ENCODE results near the gene RNF44.

RNF44 gene

GRCh38 chr5:176525677-176526076 lies 11.5 kb downstream of the RNF44 start:
- Histone ChIP-seq H3K27me3 (ENCODE audit: insufficient read depth, low read length, poor library complexity) (no peaks in the 10 kb centered on the region), H3K79me2 (ENCODE audit: insufficient read depth, low read length) (no peaks in the 10 kb centered on the region), H2AFZ (ENCODE audit: low read depth, low read length) (no peak overlapping the region), H3K9me3 (ENCODE audit: insufficient read depth, low read length, severe bottlenecking) (no peaks in the 10 kb centered on the region), H3K4me2 (ENCODE audit: insufficient read depth, low read length) (no peak overlapping the region), H3K27ac (ENCODE audit: low read length) (no peak overlapping the region), H3K9ac (ENCODE audit: low read depth, low read length) (no peak overlapping the region), H3K36me3 (ENCODE audit: insufficient read depth, low read length) (peaks cover 33% of the 10 kb centered on the region), H3K4me3 (ENCODE audit: low read depth in 1 of 2, low read length in 2 of 2) (no peak overlapping the region), H4K20me1 (ENCODE audit: insufficient read depth, low read length) (peaks cover 19% of the 10 kb centered on the region), H3K4me1 (ENCODE audit: insufficient read depth, low read length) (peaks cover 9% of the 10 kb centered on the region)
- no peak for DNase-seq
- ATAC-seq (ENCODE audit: insufficient read depth, low read depth) = no peak
- no peak for TF ChIP-seq EZH2 (IDR thresholded peaks at IDR 0.05; ENCODE audit: borderline replicate concordance, low read depth, low read length, severe bottlenecking)
- TF ChIP-seq, protein P1, sequence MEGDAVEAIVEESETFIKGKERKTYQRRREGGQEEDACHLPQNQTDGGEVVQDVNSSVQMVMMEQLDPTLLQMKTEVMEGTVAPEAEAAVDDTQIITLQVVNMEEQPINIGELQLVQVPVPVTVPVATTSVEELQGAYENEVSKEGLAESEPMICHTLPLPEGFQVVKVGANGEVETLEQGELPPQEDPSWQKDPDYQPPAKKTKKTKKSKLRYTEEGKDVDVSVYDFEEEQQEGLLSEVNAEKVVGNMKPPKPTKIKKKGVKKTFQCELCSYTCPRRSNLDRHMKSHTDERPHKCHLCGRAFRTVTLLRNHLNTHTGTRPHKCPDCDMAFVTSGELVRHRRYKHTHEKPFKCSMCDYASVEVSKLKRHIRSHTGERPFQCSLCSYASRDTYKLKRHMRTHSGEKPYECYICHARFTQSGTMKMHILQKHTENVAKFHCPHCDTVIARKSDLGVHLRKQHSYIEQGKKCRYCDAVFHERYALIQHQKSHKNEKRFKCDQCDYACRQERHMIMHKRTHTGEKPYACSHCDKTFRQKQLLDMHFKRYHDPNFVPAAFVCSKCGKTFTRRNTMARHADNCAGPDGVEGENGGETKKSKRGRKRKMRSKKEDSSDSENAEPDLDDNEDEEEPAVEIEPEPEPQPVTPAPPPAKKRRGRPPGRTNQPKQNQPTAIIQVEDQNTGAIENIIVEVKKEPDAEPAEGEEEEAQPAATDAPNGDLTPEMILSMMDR (IDR thresholded peaks at IDR 0.05; ENCODE audit: borderline replicate concordance, extremely low read depth, low read length, poor library complexity, severe bottlenecking) = no peak

DNA sequence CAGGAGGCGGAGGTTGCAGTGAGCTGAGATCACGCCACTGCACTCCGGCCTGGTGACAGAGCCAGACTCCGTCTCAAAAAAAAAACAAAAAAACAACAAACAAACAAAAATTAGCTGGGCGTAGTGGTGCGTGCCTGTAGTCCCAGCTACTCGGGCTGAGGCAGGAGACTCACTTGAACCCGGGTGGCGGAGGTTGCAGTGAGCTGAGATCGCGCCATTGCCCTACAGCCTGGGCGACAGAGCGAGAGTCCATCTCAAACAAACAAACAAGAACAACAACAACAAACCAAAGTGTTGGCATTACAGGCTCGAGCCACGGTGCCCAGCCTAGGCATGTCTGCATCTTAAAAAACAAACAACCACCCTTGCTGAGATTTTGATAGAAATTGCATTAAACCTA lies 12.2 kb downstream of the RNF44 start:
- ATAC-seq (ENCODE audit: insufficient read depth, low read depth) = no peak
- peaks cover 15% of the 10 kb centered on the region for H4K20me1 ChIP-seq (ENCODE audit: insufficient read depth, low read length)
- H3K9ac ChIP-seq (ENCODE audit: low read depth, low read length) = no peak overlapping the region
- DNase-seq = no peak
- H3K4me2 ChIP-seq (ENCODE audit: insufficient read depth, low read length) = no peak overlapping the region
- H3K4me1 ChIP-seq (ENCODE audit: insufficient read depth, low read length) = peaks cover 6% of the 10 kb centered on the region
- TF ChIP-seq, protein P1 (IDR thresholded peaks at IDR 0.05; ENCODE audit: borderline replicate concordance, extremely low read depth, low read length, poor library complexity, severe bottlenecking) = no peak
- TF ChIP-seq EZH2 (IDR thresholded peaks at IDR 0.05; ENCODE audit: borderline replicate concordance, low read depth, low read length, severe bottlenecking) = no peak
- no peak overlapping the region for H3K4me3 ChIP-seq (ENCODE audit: low read depth in 1 of 2, low read length in 2 of 2)
- no peaks in the 10 kb centered on the region for H3K27me3 ChIP-seq (ENCODE audit: insufficient read depth, low read length, poor library complexity)
- no peak overlapping the region for H2AFZ ChIP-seq (ENCODE audit: low read depth, low read length)
- H3K27ac ChIP-seq (ENCODE audit: low read length) = no peak overlapping the region
- H3K36me3 ChIP-seq (ENCODE audit: insufficient read depth, low read length) = peaks cover 29% of the 10 kb centered on the region
- no peaks in the 10 kb centered on the region for H3K9me3 ChIP-seq (ENCODE audit: insufficient read depth, low read length, severe bottlenecking)
- H3K79me2 ChIP-seq (ENCODE audit: insufficient read depth, low read length) = no peaks in the 10 kb centered on the region

- Histone ChIP-seq H4K20me1 (ENCODE audit: insufficient read depth, low read length) (peaks cover 8% of the 10 kb centered on the region), H3K9me3 (ENCODE audit: insufficient read depth, low read length, severe bottlenecking) (no peaks in the 10 kb centered on the region), H3K27me3 (ENCODE audit: insufficient read depth, low read length, poor library complexity) (no peaks in the 10 kb centered on the region), H3K4me1 (ENCODE audit: insufficient read depth, low read length) (no peaks in the 10 kb centered on the region), H2AFZ (ENCODE audit: low read depth, low read length) (no peak overlapping the region), H3K4me3 (ENCODE audit: low read depth in 1 of 2, low read length in 2 of 2) (no peak overlapping the region), H3K79me2 (ENCODE audit: insufficient read depth, low read length) (no peaks in the 10 kb centered on the region), H3K27ac (ENCODE audit: low read length) (no peak overlapping the region), H3K36me3 (ENCODE audit: insufficient read depth, low read length) (peaks cover 22% of the 10 kb centered on the region), H3K9ac (ENCODE audit: low read depth, low read length) (no peak overlapping the region), H3K4me2 (ENCODE audit: insufficient read depth, low read length) (no peak overlapping the region)
- DNase-seq (no peak), ATAC-seq (ENCODE audit: insufficient read depth, low read depth) (no peak)
- TF ChIP-seq EZH2 (IDR thresholded peaks at IDR 0.05; ENCODE audit: borderline replicate concordance, low read depth, low read length, severe bottlenecking) = no peak
- TF ChIP-seq, protein P1 (IDR thresholded peaks at IDR 0.05; ENCODE audit: borderline replicate concordance, extremely low read depth, low read length, poor library complexity, severe bottlenecking) = no peak
These were observed 13.1 kb downstream of the RNF44 start for GRCh38 chr5:176524138-176524537.
